22Rv1 (cell line): ENCODE data around the gene ZNF384.

Experiments
- ZFX ChIP-seq: fragments of 450-650 bp; IDR thresholded peaks from 2 replicates; pipeline ENCODE4 v1.6.1; 2017; ENCODE audit warnings: antibody characterized with exemption, borderline replicate concordance
- TF ChIP-seq, protein P1 (sequence below): fragments of 450-650 bp; IDR thresholded peaks from 2 replicates; pipeline ENCODE4 v1.5.1; 2017; ENCODE audit warnings: mild to moderate bottlenecking

DNA sequence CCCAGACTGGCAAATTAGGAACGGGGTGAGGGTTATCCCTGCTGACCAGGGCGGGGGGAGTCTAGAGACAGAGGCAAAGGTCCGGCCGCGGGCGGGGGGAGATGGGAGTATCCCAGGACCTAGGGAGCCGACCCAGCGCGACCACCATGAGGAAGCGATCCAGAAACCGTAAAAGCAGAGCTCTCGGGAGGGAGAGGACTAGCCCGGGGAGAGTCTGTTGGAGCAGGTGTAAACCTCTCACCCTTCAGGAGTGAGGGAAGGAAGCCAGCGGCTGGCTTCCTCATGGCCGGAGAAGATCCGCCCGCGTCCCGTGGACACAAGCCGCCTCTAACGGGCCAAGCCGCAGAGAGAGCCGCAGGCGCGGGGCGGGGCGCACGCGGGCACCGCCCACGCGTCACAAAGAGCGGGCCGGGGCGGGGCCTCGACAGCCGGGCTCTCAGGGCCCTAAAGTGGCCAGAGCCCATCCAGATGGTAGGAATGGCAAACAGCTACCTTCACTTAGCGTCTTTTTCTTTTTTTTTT lies 42.0 kb downstream of the ZNF384 start, which contains the start of gene ACRBP:
- TF ChIP-seq, protein P1, sequence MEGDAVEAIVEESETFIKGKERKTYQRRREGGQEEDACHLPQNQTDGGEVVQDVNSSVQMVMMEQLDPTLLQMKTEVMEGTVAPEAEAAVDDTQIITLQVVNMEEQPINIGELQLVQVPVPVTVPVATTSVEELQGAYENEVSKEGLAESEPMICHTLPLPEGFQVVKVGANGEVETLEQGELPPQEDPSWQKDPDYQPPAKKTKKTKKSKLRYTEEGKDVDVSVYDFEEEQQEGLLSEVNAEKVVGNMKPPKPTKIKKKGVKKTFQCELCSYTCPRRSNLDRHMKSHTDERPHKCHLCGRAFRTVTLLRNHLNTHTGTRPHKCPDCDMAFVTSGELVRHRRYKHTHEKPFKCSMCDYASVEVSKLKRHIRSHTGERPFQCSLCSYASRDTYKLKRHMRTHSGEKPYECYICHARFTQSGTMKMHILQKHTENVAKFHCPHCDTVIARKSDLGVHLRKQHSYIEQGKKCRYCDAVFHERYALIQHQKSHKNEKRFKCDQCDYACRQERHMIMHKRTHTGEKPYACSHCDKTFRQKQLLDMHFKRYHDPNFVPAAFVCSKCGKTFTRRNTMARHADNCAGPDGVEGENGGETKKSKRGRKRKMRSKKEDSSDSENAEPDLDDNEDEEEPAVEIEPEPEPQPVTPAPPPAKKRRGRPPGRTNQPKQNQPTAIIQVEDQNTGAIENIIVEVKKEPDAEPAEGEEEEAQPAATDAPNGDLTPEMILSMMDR = no peak
- no peak for TF ChIP-seq ZFX
